HG02678 (cell line): ENCODE results near the gene SOX30.

Source experiments
- ATAC-seq: cut with Tn5 transposase; IDR thresholded peaks from one replicate; pipeline ENCODE4 v1.9.1; 2021; ENCODE audit warnings: mild to moderate bottlenecking, moderate library complexity; ENCODE audit not compliant: unreplicated experiment

The SOX30 gene

GRCh38 chr5:157578079-157578780 lies 74.0 kb downstream of the SOX30 start:
- no peak for ATAC-seq

DNA sequence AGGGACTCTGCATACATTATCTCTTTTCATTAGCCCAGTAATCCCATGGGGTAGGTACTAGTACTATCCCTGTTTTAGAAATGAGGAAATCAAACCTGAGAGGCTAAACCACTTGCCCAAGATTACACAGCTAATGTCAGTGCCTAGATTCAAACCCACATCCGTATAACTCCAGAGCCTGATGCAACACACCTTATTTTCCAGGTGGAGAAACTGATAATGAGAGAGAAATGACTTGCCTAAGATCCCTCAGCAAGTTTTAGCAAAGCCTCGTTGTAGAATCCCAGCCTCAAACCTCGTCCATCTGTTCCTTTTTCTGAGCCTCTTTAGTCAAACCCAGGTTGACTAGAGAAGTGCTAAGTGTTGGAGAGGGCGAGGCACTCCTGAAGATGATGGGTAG lies 75.6 kb downstream of the SOX30 start:
- no peak for ATAC-seq
